ENCODE results near the gene MTM1.

- TF ChIP-seq DNMT1 (IDR thresholded peaks at IDR 0.05) (no peak), MLX (CRISPR knock-in tag; conservative IDR thresholded peaks at IDR 0.05) (no peak), ZNF592 (IDR thresholded peaks at IDR 0.05) (no peak), ZFP36 (IDR thresholded peaks at IDR 0.05; ENCODE audit: low read depth, low read length, partially characterized antibody) (no peak), TBP (optimal IDR thresholded peaks at IDR 0.05; ENCODE audit: low read depth, low read length) (no peak), POLR2AphosphoS5 (IDR thresholded peaks at IDR 0.05; ENCODE audit: control insufficient read depth, insufficient read depth, low read depth, low read length) (no peak), ZKSCAN3 (CRISPR knock-in tag; IDR thresholded peaks at IDR 0.05) (no peak)
Measured at GRCh38 chrX:150696866-150697265, 128.4 kb downstream of the MTM1 start.
